Measurements from ENCODE around the gene RNF121.

Gene RNF121

DNA sequence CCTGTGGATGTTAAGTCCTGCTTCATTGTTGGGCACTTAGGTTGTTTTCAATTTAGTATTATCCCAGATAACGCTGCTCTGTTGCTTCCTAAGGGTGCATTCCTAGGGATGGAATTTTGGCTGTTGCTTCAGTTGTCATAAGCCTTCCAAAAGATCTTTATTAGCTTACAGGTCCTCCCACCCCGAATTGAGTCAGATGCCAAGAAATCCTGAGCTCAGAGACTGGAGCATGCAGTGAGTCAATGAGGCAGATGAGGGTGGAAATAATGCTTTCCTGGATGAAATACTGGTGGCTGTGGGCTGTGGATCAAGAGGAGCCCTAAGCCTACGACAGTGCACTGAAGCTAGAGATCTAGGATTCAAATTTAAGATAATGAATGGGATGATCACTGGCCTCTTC lies 59.2 kb downstream of the RNF121 start:
- no peak for DNase-seq (ENCODE audit: low spot score)

DNA sequence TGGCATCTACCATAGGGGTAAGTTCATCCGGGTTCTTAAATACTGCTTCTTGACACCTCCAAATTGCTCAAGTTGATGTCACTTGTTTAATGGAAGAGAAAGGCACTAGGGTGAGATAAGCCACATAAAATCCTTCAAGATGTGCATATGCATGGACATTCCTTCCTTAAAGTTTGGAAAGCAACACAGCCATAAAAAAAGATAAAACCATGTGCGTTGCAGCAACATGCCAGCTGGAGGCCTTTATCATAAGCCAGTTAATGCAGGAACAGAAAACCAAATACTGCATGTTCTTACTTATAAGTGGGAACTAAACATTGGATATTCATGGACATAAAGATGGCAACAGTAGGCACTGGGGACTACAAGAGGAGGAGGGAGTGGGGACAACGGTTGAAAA lies 61.9 kb downstream of the RNF121 start:
- no peak for DNase-seq (ENCODE audit: low spot score)

GRCh38 chr11:71991494-71991893 lies 62.6 kb downstream of the RNF121 start:
- no peak for DNase-seq (ENCODE audit: low spot score)

GRCh38 chr11:71992136-71992730 lies 63.4 kb downstream of the RNF121 start:
- no peak for DNase-seq (ENCODE audit: low spot score)

- no peak for DNase-seq (ENCODE audit: low spot score)
Observed at GRCh38 chr11:71994786-71995185, 65.9 kb downstream of the RNF121 start.

GRCh38 chr11:71995726-71996291 lies 67.0 kb downstream of the RNF121 start:
- no peak for DNase-seq (ENCODE audit: low spot score)

- DNase-seq (ENCODE audit: low spot score) = no peak
Observed at GRCh38 chr11:71996517-71996916, 67.7 kb downstream of the RNF121 start.

DNA sequence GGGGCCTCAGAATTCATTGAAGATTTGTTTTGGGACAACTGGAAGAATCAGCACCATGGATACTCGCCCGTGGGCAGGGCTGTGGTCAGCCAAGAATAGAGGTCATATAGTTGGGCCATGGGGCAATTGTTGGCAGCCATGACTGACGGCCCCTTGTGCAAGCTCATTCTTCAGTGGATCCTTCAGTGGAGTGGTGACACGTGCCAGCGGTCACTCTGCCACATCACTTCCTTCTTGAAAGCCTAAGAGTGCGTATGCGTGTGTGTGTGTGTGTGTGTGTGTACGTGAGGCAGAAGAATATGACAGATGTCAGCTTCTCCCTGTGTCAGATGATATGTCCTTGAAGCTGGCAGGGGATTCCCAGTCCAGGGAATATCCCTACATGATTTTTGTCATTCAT lies 68.1 kb downstream of the RNF121 start:
- DNase-seq (ENCODE audit: low spot score) = no peak

GRCh38 chr11:71997594-71997993 lies 68.7 kb downstream of the RNF121 start:
- no peak for DNase-seq (ENCODE audit: low spot score)

- DNase-seq (ENCODE audit: low spot score) = no peak
Observed at GRCh38 chr11:71998061-71998460, 69.2 kb downstream of the RNF121 start.

- peak; percentile 48 for DNase-seq (ENCODE audit: low spot score)
Observed at GRCh38 chr11:71998649-71999310, 69.9 kb downstream of the RNF121 start, which contains the start of gene IL18BP. Gene IL18BP, plus strand, starts transcription at chr11:71998909. Its CDS starts 1,076 bp downstream, at chr11:71999985.

- DNase-seq (ENCODE audit: low spot score) = no peak
Observed at GRCh38 chr11:71999362-71999761, 70.5 kb downstream of the RNF121 start.

DNA sequence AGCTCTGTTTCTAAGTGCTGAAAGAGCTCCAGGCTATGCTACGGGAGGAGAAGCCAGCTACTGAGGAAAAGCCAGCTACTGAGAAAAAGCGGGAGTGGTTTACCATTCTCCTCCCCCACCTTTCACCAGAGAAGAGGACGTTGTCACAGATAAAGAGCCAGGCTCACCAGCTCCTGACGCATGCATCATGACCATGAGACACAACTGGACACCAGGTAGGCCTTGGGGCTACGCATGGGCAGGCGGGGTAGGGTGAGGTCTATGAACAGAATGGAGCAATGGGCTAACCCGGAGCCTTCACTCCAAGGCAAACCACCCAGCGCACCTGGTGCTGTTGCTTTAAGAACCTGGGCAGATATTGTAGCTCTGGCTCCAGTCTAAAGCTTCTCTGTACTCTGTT lies 71.0 kb downstream of the RNF121 start:
- no peak for DNase-seq (ENCODE audit: low spot score)

- no peak for DNase-seq (ENCODE audit: low spot score)
Observed at GRCh38 chr11:72000202-72000867, 71.5 kb downstream of the RNF121 start.

- no peak for DNase-seq (ENCODE audit: low spot score)
Observed at GRCh38 chr11:72001285-72001684, 72.4 kb downstream of the RNF121 start.

DNA sequence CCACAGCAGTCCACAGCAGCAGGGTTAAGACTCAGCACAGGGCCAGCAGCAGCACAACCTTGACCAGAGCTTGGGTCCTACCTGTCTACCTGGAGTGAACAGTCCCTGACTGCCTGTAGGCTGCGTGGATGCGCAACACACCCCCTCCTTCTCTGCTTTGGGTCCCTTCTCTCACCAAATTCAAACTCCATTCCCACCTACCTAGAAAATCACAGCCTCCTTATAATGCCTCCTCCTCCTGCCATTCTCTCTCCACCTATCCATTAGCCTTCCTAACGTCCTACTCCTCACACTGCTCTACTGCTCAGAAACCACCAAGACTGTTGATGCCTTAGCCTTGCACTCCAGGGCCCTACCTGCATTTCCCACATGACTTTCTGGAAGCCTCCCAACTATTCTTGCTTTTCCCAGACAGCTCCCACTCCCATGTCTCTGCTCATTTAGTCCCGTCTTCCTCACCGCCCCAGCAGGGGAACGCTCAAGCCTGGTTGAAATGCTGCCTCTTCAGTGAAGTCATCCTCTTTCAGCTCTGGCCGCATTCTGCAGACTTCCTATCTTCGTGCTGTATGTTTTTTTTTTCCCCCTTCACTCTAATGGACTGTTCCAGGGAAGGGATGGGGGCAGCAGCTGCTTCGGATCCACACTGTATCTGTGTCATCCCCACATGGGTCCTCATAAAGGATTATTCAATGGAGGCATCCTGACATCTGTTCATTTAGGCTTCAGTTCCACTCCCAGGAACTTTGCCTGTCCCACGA lies 73.2 kb downstream of the RNF121 start:
- DNase-seq (ENCODE audit: low spot score) = no peak

DNA sequence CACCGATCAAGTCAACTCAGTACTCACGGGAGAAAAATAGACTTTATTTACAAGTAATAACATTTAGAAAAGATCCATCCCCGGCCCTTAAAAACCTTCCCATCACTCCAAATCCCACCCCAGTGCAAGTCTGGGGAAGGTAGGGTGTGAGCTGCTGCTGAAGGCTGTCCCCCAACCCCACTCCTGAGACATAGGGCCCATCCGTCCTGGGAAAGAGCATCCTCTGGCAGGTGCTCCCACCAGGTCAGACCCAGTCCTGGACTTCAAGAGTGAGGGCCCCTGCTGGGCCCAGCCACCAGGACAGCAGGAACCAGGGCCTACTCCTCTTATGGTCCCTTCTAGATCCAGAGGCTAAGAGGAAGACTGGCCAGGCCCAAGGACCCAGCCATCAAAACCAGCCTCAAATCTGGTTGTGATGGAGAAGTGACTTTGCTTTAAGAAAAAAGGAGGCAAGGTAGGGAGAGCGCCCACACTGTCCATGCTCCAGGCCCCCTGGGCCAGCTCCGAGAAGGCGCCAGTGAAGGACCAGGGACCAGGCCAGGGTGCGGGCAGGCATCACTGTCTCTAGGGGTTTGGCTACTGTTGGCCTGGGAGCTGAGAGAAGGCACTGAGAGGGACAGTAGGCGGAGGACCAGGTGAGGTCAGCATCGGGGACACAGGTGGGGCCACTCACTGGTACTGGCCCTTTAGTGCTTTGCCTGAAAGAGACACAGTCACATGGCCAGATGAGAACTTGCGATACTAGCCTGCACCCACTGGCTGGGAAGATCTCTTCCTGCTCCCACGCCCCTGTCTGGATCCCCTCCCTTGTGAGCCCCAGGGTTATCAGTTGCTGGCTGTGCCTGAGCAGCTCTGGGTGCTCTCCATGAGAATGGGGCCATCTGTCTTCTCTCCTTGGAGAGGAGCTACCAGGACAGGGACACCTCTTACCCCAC lies 74.3 kb downstream of the RNF121 start:
- no peak for DNase-seq (ENCODE audit: low spot score)

DNA sequence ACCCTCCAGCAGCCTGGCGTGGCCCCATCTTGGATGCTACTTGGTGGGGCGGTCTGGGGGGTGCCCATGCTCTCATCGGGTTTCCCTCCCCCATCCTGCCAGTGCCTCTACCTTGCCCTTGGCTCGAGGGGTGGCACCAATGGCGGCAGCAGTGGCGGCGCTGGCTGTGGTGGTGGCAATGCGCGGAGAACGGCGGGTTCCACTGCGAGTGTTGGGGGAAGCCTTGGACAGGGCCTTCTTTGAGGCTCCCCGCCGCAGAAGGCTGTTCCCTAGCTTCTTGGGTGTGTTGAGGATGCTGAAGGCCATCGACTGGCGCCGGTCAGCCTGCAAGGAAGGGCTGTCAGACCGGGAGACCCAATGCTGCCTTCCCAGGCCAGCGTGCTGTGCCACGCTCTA lies 74.9 kb downstream of the RNF121 start:
- DNase-seq (ENCODE audit: low spot score) = no peak

DNA sequence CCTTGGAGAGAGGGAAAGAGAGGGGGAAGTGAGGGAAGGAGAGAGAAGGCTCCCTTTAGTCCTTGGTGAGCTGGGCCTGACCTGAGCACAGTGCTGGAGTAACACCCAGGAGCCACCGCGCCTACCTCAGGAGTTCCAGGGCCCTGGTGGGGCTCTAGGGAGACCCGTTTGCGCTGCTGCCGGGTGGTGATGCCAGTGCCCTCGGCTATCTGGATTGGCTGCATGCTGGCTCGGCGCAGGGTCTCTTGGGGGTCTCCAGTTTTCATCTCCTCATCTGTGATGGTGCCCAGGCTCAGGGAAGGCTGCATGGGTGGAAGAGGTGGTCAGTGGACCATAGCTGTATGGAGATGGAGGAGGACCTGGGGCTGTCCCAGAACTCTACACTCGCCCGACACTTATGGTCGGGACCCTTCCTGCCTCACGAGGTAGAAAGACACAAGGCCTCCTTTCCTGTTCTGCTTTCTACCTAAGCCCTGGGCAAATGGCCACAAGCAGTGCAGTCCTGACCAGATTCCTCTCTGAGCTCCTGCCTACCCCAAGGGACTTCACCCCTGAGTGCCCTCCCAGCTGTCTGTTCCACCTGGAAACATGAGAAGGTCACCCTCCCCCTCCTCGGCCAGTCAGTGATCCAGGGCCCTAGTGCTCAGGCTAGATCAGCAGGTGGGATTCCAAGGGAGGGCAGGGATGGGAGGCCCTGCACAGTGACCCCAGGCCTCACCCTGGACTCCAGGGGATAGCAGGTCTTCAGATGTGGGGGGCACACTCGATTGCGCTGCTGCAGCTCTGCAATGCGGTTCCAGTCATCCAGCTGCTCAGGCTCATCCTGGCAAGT lies 75.9 kb downstream of the RNF121 start:
- DNase-seq (ENCODE audit: low spot score) = no peak

Measured in CD4-positive, alpha-beta T cell treated with Interleukin-2 at 100 ng/mL for 4 hours (primary cell).